ENCODE results near the gene SC5D.

GRCh38 chr11:121255473-121256125 lies 37.0 kb upstream of the SC5D start:
- TF ChIP-seq CTCF (conservative IDR thresholded peaks at IDR 0.05; ENCODE audit: low read depth, low read length) (no peak), EZH2 (IDR thresholded peaks at IDR 0.05; ENCODE audit: borderline replicate concordance, low read depth, low read length, poor library complexity, severe bottlenecking) (no peak)

All from A673 (cell line).